ENCODE results near the gene GRIFIN. TPM values are rescaled to one million over a fixed set of nuclear protein-coding genes. Genes with fewer than 3 reads are reported as not detected.

GRIFIN gene
- total RNA-seq, 1 donor from 2014 or later: not detected

DNA sequence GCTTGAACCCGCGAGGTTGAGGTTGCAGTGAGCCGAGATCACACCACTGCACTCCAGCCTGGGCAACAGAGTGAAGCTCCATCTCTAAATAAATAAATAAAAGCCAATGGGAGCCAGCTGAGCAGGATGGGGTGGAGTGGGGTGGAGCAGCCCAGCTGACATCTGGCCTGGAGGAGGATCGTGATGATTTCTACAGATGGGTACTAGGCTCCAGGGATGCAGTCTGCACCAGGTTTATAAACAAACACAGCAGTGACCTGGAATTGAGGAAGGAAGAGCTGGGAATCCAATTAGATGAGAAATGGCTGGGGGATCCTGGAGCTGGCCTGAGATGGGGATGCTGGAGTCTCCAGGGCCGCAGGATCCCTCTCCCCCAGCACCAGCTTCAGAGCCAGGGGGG lies 7.3 kb upstream of the GRIFIN start:
- H3K27me3 ChIP-seq (ENCODE audit: insufficient read depth, low read length): no peaks in the 10 kb centered on the region
- H3K36me3 Mint-ChIP-seq (ENCODE audit: low read depth, unreplicated experiment): peaks cover 4% of the 10 kb centered on the region
- no peaks in the 10 kb centered on the region for H4K20me1 ChIP-seq (ENCODE audit: insufficient read depth, low read length)
- peaks cover 8% of the 10 kb centered on the region for H3K4me1 ChIP-seq (ENCODE audit: insufficient read depth, low read length)
- no peak overlapping the region for H2AFZ ChIP-seq (ENCODE audit: low read depth, low read length)
- no peaks in the 10 kb centered on the region for H3K36me3 ChIP-seq (ENCODE audit: insufficient read depth, low read length)
- H3K9ac ChIP-seq (ENCODE audit: low read length): no peak overlapping the region
- peaks cover 14% of the 10 kb centered on the region for H3K27me3 Mint-ChIP-seq (ENCODE audit: low read depth, unreplicated experiment)
- H3K27ac Mint-ChIP-seq (ENCODE audit: unreplicated experiment): no peak overlapping the region
- DNase-seq (ENCODE audit: low read depth): no peak
- H3K9me3 ChIP-seq (ENCODE audit: insufficient read depth, low read depth, low read length): no peaks in the 10 kb centered on the region
- H3K9me3 Mint-ChIP-seq (ENCODE audit: unreplicated experiment): peaks cover 4% of the 10 kb centered on the region
- H3K4me3 ChIP-seq (ENCODE audit: insufficient read depth, low read depth, low read length): no peak overlapping the region
- TF ChIP-seq CTCF (IDR thresholded peaks at IDR 0.05; ENCODE audit: insufficient read depth, low read depth, low read length): no peak
- TF ChIP-seq EZH2 (IDR thresholded peaks at IDR 0.05; ENCODE audit: insufficient read depth, low read length): no peak
- no peak overlapping the region for H3K4me3 Mint-ChIP-seq (ENCODE audit: unreplicated experiment)
- H3K4me1 Mint-ChIP-seq (ENCODE audit: low read depth, unreplicated experiment): no peaks in the 10 kb centered on the region
- no peak overlapping the region for H3K27ac ChIP-seq (ENCODE audit: low read depth, low read length)
- no peak overlapping the region for H3K4me2 ChIP-seq (ENCODE audit: low read length)
- no peaks in the 10 kb centered on the region for H3K79me2 ChIP-seq (ENCODE audit: insufficient read depth, low read length)
- FAIRE-seq: no peak

DNA sequence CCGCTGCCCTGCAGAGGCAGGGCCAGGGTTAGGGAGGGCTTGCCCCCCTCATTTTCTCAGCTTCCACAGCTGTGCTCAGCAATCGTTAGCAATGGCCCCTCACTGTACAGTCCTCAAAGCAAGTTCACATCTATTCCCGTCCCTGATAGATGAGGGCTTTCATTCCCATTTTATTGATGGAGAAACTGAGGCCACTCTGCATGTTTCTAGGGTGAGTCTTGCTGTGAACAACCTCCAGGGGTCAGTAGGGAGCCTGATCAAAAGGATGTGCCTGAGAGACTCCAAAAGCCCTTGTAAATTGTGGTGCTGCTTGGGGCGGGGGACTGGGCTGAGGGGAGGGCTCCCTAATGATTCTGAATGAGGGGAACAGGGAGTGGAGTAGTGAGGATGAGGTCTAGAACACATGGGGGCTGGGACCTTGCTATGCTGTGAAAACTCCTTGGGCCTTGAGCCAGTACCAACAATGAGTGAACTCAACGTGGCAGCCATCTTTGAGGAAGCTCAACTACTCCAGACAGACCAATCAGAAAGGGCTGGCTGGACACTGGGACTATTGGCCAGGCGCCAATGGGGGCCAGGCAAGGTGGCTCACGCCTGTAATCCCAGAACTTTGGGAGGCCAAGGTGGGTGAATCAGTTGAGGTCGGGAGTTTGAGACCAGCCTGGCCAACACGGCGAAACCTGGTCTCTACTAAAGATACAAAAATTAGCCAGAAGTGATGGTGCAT lies 6.7 kb upstream of the GRIFIN start:
- Histone ChIP-seq H3K4me2 (ENCODE audit: low read length) (no peak overlapping the region), H3K27ac (ENCODE audit: low read depth, low read length) (no peak overlapping the region), H3K9ac (ENCODE audit: low read length) (no peak overlapping the region), H3K4me1 (ENCODE audit: insufficient read depth, low read length) (peaks cover 14% of the 10 kb centered on the region), H3K36me3 (ENCODE audit: insufficient read depth, low read length) (no peaks in the 10 kb centered on the region), H3K79me2 (ENCODE audit: insufficient read depth, low read length) (no peaks in the 10 kb centered on the region), H3K9me3 (ENCODE audit: insufficient read depth, low read depth, low read length) (no peaks in the 10 kb centered on the region), H3K4me3 (ENCODE audit: insufficient read depth, low read depth, low read length) (no peak overlapping the region), H4K20me1 (ENCODE audit: insufficient read depth, low read length) (no peaks in the 10 kb centered on the region), H3K27me3 (ENCODE audit: insufficient read depth, low read length) (no peaks in the 10 kb centered on the region), H2AFZ (ENCODE audit: low read depth, low read length) (no peak overlapping the region)
- TF ChIP-seq EZH2 (IDR thresholded peaks at IDR 0.05; ENCODE audit: insufficient read depth, low read length) (no peak), CTCF (IDR thresholded peaks at IDR 0.05; ENCODE audit: insufficient read depth, low read depth, low read length) (no peak)
- H3K27me3 Mint-ChIP-seq (ENCODE audit: low read depth, unreplicated experiment): peaks cover 11% of the 10 kb centered on the region
- FAIRE-seq (no peak), DNase-seq (ENCODE audit: low read depth) (no peak)
- H3K27ac Mint-ChIP-seq (ENCODE audit: unreplicated experiment): peak overlapping the region; percentile 14
- peaks cover 4% of the 10 kb centered on the region for H3K36me3 Mint-ChIP-seq (ENCODE audit: low read depth, unreplicated experiment)
- H3K4me3 Mint-ChIP-seq (ENCODE audit: unreplicated experiment): no peak overlapping the region
- H3K4me1 Mint-ChIP-seq (ENCODE audit: low read depth, unreplicated experiment): no peaks in the 10 kb centered on the region
- peaks cover 4% of the 10 kb centered on the region for H3K9me3 Mint-ChIP-seq (ENCODE audit: unreplicated experiment)

- Histone ChIP-seq H3K27me3 (ENCODE audit: insufficient read depth, low read length) (no peaks in the 10 kb centered on the region), H3K9me3 (ENCODE audit: insufficient read depth, low read depth, low read length) (no peaks in the 10 kb centered on the region), H3K4me3 (ENCODE audit: insufficient read depth, low read depth, low read length) (no peak overlapping the region), H3K9ac (ENCODE audit: low read length) (no peak overlapping the region), H3K79me2 (ENCODE audit: insufficient read depth, low read length) (no peaks in the 10 kb centered on the region), H3K4me2 (ENCODE audit: low read length) (no peak overlapping the region), H4K20me1 (ENCODE audit: insufficient read depth, low read length) (no peaks in the 10 kb centered on the region), H3K4me1 (ENCODE audit: insufficient read depth, low read length) (peaks cover 18% of the 10 kb centered on the region), H3K36me3 (ENCODE audit: insufficient read depth, low read length) (no peaks in the 10 kb centered on the region), H2AFZ (ENCODE audit: low read depth, low read length) (no peak overlapping the region), H3K27ac (ENCODE audit: low read depth, low read length) (no peak overlapping the region)
- peaks cover 1% of the 10 kb centered on the region for H3K4me1 Mint-ChIP-seq (ENCODE audit: low read depth, unreplicated experiment)
- H3K4me3 Mint-ChIP-seq (ENCODE audit: unreplicated experiment): no peak overlapping the region
- peaks cover 4% of the 10 kb centered on the region for H3K36me3 Mint-ChIP-seq (ENCODE audit: low read depth, unreplicated experiment)
- DNase-seq (ENCODE audit: low read depth): no peak
- FAIRE-seq: no peak
- peaks cover 4% of the 10 kb centered on the region for H3K9me3 Mint-ChIP-seq (ENCODE audit: unreplicated experiment)
- TF ChIP-seq CTCF (IDR thresholded peaks at IDR 0.05; ENCODE audit: insufficient read depth, low read depth, low read length) (no peak), EZH2 (IDR thresholded peaks at IDR 0.05; ENCODE audit: insufficient read depth, low read length) (no peak)
- no peak overlapping the region for H3K27ac Mint-ChIP-seq (ENCODE audit: unreplicated experiment)
- peaks cover 11% of the 10 kb centered on the region for H3K27me3 Mint-ChIP-seq (ENCODE audit: low read depth, unreplicated experiment)
Measured at GRCh38 chr7:2481195-2481594, 5.0 kb upstream of the GRIFIN start.

Data from astrocyte (in vitro differentiated cells and primary cell).